ENCODE results near the gene UBE2H.

GRCh38 chr7:129886818-129887186 is 66.0 kb downstream of the UBE2H start:
- TF ChIP-seq CTCF (IDR thresholded peaks at IDR 0.05) = no peak
- no peak for TF ChIP-seq POLR2A (IDR thresholded peaks at IDR 0.05)
- no peak for TF ChIP-seq POLR2AphosphoS5 (IDR thresholded peaks at IDR 0.05)
- TF ChIP-seq EP300 (IDR thresholded peaks at IDR 0.05) = no peak

Data from stomach (tissue), 4 donors.